HepG2 (cell line): Measurements from ENCODE around the gene OSBPL10. TPM values are rescaled to one million over a fixed set of nuclear protein-coding genes. Genes with fewer than 3 reads are reported as not detected.

Source experiments
- ATAC-seq: fragments of 200-7000 bp; cut with Tn5 transposase; 3 replicates; pipeline ENCODE4 v1.9.1; 2020; ENCODE audit warnings: mild to moderate bottlenecking, moderate library complexity
- BruUV-seq: library from RNA; stranded (reverse); fragments of 400-500 nt; replicated peaks from 2 replicates; lab custom pipeline; 2021; lab: Mats Ljungman, UMichigan
- CTCF ChIA-PET: fragments of 300-600 bp; formaldehyde crosslinking; extraction: SDS; loops from one replicate; lab custom pipeline; 2021; ENCODE audit warnings: low total read pairs, inconsistent platforms, low intra/inter-chr PET ratio; lab: Yijun Ruan, JAX
- POLR2A ChIA-PET: fragments of 350-600 bp; sonication (Branson Sonifier 250); formaldehyde crosslinking; loops from one replicate; lab custom pipeline; 2020; ENCODE audit warnings: antibody characterized with exemption, inconsistent platforms; lab: Yijun Ruan, JAX
- DNase-seq: peaks from one replicate; pipeline ENCODE4 v3.0.0-alpha.2; 2015; ENCODE audit warnings: low spot score
- FAIRE-seq: peaks from 3 replicates; lab custom pipeline; 2011; peaks lifted over from hg19 to GRCh38; lab: Jason Lieb, UNC
- H2AFZ ChIP-seq: one replicate; pipeline ENCODE4 v1.6.1; 2011; ENCODE audit warnings: low read length, inconsistent platforms
- H3K27ac ChIP-seq: fragments of 300-600 bp; 3 replicates; pipeline ENCODE4 v1.8.0; 2011; ENCODE audit warnings: mixed run types, mild to moderate bottlenecking, mixed read lengths, low read length, inconsistent platforms; ENCODE audit not compliant: insufficient read depth; ENCODE audit errors: extremely low read length
- H3K27me3 ChIP-seq, 2 experiments: fragments of 200-600 bp in 1 of 2; 2 replicates in 1 of 2; 3 replicates in 1 of 2; pipeline versions ENCODE4 v1.6.0 to v1.8.0; 2011; ENCODE audit warnings: low read length in 2 of 2, mild to moderate bottlenecking in 2 of 2, moderate library complexity in 2 of 2, inconsistent platforms in 1 of 2; ENCODE audit not compliant: insufficient read depth in 2 of 2, control insufficient read depth in 1 of 2
- H3K36me3 ChIP-seq, 2 experiments: fragments of 200-600 bp in 1 of 2; replicated peaks in 1 of 2; 2 replicates in 1 of 2; 3 replicates in 1 of 2; pipeline versions ENCODE4 v1.5.1 to v1.8.0; 2011; ENCODE audit warnings: low read length in 2 of 2, inconsistent platforms in 1 of 2; ENCODE audit not compliant: insufficient read depth in 2 of 2, control insufficient read depth in 1 of 2
- H3K4me1 ChIP-seq: 2 replicates; pipeline ENCODE4 v1.5.1; 2012; ENCODE audit warnings: low read length, inconsistent platforms; ENCODE audit not compliant: insufficient read depth
- H3K4me2 ChIP-seq: 2 replicates; pipeline ENCODE4 v1.6.0; 2011; ENCODE audit warnings: low read depth, low read length, inconsistent platforms
- H3K4me3 ChIP-seq, 3 experiments: fragments of 200-600 bp in 1 of 3; sonication (generic), shearing (Covaris generic) in 1 of 3; replicated peaks in 1 of 3; 2 replicates each; pipeline ENCODE4 v1.5.1; 2011 to 2016; ENCODE audit warnings: low read length in 3 of 3, inconsistent platforms in 2 of 3, low read depth in 2 of 3, mild to moderate bottlenecking in 2 of 3, control low read depth in 1 of 3, mixed read lengths in 1 of 3; ENCODE audit not compliant: insufficient read depth in 1 of 3
- H3K79me2 ChIP-seq: one replicate; pipeline ENCODE4 v1.6.1; 2011; ENCODE audit warnings: low read length, inconsistent platforms; ENCODE audit not compliant: insufficient read depth
- H3K9ac ChIP-seq: 2 replicates; pipeline ENCODE4 v1.6.0; 2011; ENCODE audit warnings: mild to moderate bottlenecking, low read depth, low read length, inconsistent platforms; ENCODE audit not compliant: insufficient read depth
- H3K9me3 ChIP-seq: 2 replicates; pipeline ENCODE4 v1.5.1; 2012; ENCODE audit warnings: mild to moderate bottlenecking, low read length
- H4K20me1 ChIP-seq: 2 replicates; pipeline ENCODE4 v1.6.0; 2011; ENCODE audit warnings: inconsistent platforms, mild to moderate bottlenecking, low read length, moderate library complexity; ENCODE audit not compliant: insufficient read depth
- ATF7 ChIP-seq, 2 experiments: fragments of 450-650 bp in 1 of 2; sonication (generic) in 1 of 2; formaldehyde crosslinking in 1 of 2; IDR thresholded peaks; 2 replicates each; pipeline versions ENCODE4 v1.4.0 to v1.6.1; 2016 to 2020; ENCODE audit warnings: antibody characterized with exemption in 1 of 2, mild to moderate bottlenecking in 1 of 2, missing genetic modification reagents in 1 of 2
- CENPX ChIP-seq: sonication (generic); formaldehyde crosslinking; IDR thresholded peaks from 2 replicates; pipeline ENCODE4 v1.9.0; 2021; ENCODE audit warnings: mild to moderate bottlenecking, missing genetic modification reagents, moderate library complexity
- CTCF ChIP-seq: sonication (generic); formaldehyde crosslinking; IDR thresholded peaks from 2 replicates; pipeline ENCODE4 v1.5.0; 2020; ENCODE audit warnings: mild to moderate bottlenecking, missing genetic modification reagents, moderate library complexity
- EEA1 ChIP-seq: sonication (generic); formaldehyde crosslinking; IDR thresholded peaks from 2 replicates; pipeline ENCODE4 v1.5.1; 2020; ENCODE audit warnings: mild to moderate bottlenecking, missing genetic modification reagents, borderline replicate concordance
- NONO ChIP-seq, 2 experiments: fragments of 450-650 bp in 1 of 2; sonication (generic) in 1 of 2; formaldehyde crosslinking in 1 of 2; IDR thresholded peaks in 1 of 2; conservative IDR thresholded peaks in 1 of 2; 2 replicates each; pipeline versions ENCODE4 v1.6.1 to v1.8.0; 2017 to 2022; ENCODE audit warnings: mild to moderate bottlenecking in 1 of 2, missing genetic modification reagents in 1 of 2, moderate library complexity in 1 of 2
- REL ChIP-seq: sonication (generic); formaldehyde crosslinking; conservative IDR thresholded peaks from 2 replicates; pipeline ENCODE4 v1.8.0; 2022; ENCODE audit warnings: mild to moderate bottlenecking, missing genetic modification reagents, moderate library complexity
- STAG1 ChIP-seq: sonication (generic); formaldehyde crosslinking; IDR thresholded peaks from 2 replicates; pipeline ENCODE4 v1.4.0; 2020; ENCODE audit warnings: missing genetic modification reagents
- ZNF282 ChIP-seq: fragments of 450-650 bp; IDR thresholded peaks from 2 replicates; pipeline ENCODE4 v1.6.1; 2018; ENCODE audit not compliant: partially characterized antibody
- ZNF460 ChIP-seq: sonication (generic); formaldehyde crosslinking; IDR thresholded peaks from 2 replicates; pipeline ENCODE4 v1.5.1; 2020; ENCODE audit warnings: missing genetic modification reagents, mild to moderate bottlenecking, borderline replicate concordance
- ZNF629 ChIP-seq: sonication (generic); formaldehyde crosslinking; conservative IDR thresholded peaks from 2 replicates; pipeline ENCODE4 v1.5.0; 2020; ENCODE audit warnings: missing genetic modification reagents
- WGBS: methylation state at CpG from one replicate; pipeline ENCODE4 v1.1.6; 2017; ENCODE audit warnings: low lambda C conversion rate; 5-methylcytosine and 5-hydroxymethylcytosine counted together
- in situ Hi-C: cut with HindIII; loops from 2 replicates; pipeline ENCODE4 v1.10.0; 2017; ENCODE audit warnings: low pct_unique_long_range_greater_than_20kb; ENCODE audit not compliant: extremely low pct_ligation_motif_present
- intact Hi-C: fragments of 100-400 bp; cut with micrococcal nuclease; formaldehyde crosslinking; loops from one replicate; pipeline ENCODE4 v1.10.0; 2022; ENCODE audit not compliant: unreplicated experiment
- polyA plus RNA-seq, 8 experiments: library from polyadenylated mRNA; depleted of rRNA in 3 of 8; stranded (reverse) in 7 of 8; unstranded in 1 of 8; fragments of >200 nt; fragmentation: Illumina TruSeq in 4 of 8; extraction: Trizol in 4 of 8; gene quantifications; 2 replicates each; pipeline versions ENCODE4 v1.2.1 to v1.2.3, GENCODE V29; 2011 to 2016; ENCODE audit warnings: low read depth in 4 of 8, missing spikeins in 1 of 8, mixed read lengths in 1 of 8; ENCODE audit not compliant: insufficient read depth in 1 of 8
- total RNA-seq, 5 experiments: library from RNA; depleted of rRNA; stranded (reverse); fragments of >200 nt; fragmentation: Illumina TruSeq; extraction: Trizol; gene quantifications; 2 replicates each; pipeline ENCODE4 v1.2.3, GENCODE V29; 2016; ENCODE audit warnings: low read depth in 1 of 5

OSBPL10 gene
- total and polyA plus RNA-seq, 2 of the 13 experiments (the other 11 are each of a cell fraction or from before 2014, with no cell fraction given), result 10.3 to 28.6 TPM

- TF ChIP-seq ZNF460 (no peak), ATF7 (IDR thresholded peaks at IDR 0.05) (peak; percentile 50; the same call in 1 of the 2 replicates), ATF7 (CRISPR knock-in tag; IDR thresholded peaks at IDR 0.05) (no peak)
- POLR2A ChIA-PET, result no interaction called here
- DNase-seq (no peak), ATAC-seq (no peak), FAIRE-seq (no peak)
- in situ Hi-C loops (no loop called here), intact Hi-C loops (no loop called here)
- Histone ChIP-seq H3K4me3 (no peak overlapping the region), H3K9ac (no peak overlapping the region), H3K4me2 (no peak overlapping the region), H3K27ac (no peak overlapping the region), H3K9me3 (peaks cover 4% of the 10 kb centered on the region; the same call in 1 of the 2 replicates), H2AFZ (no peak overlapping the region), H3K4me1 (no peaks in the 10 kb centered on the region), H4K20me1 (no peaks in the 10 kb centered on the region), H3K27me3 (no peaks in the 10 kb centered on the region), H3K36me3 (peaks cover 3 to 8% of the 10 kb centered on the region in 2 experiments; a peak in 2 of 5 replicates), H3K79me2 (no peaks in the 10 kb centered on the region)
- CTCF ChIA-PET, result no interaction called here
- no TSS peak for BruUV-seq
- 98% methylated on average over 5 of the region's 5 CpGs for WGBS
Observed at GRCh38 chr3:31693346-31693745, 287.7 kb downstream of the OSBPL10 start.

GRCh38 chr3:31692751-31693150 lies 288.3 kb downstream of the OSBPL10 start:
- H3K4me2 ChIP-seq, result no peak overlapping the region
- DNase-seq (no peak), ATAC-seq (peak; percentile 65), FAIRE-seq (no peak)
- BruUV-seq, result no TSS peak
- no peaks in the 10 kb centered on the region for H4K20me1 ChIP-seq
- H3K9me3 ChIP-seq, result peaks cover 4% of the 10 kb centered on the region; the same call in 1 of the 2 replicates
- intact Hi-C loops (no loop called here), in situ Hi-C loops (no loop called here)
- no peaks in the 10 kb centered on the region for H3K27me3 ChIP-seq
- no peaks in the 10 kb centered on the region for H3K79me2 ChIP-seq
- no peak overlapping the region for H2AFZ ChIP-seq
- POLR2A ChIA-PET, result no interaction called here
- TF ChIP-seq STAG1 (peak; percentile 33; the same call in 1 of the 2 replicates), EEA1 (CRISPR knock-in tag) (no peak), NONO (IDR thresholded peaks at IDR 0.05) (no peak), NONO (CRISPR knock-in tag; conservative IDR thresholded peaks at IDR 0.05) (no peak), CENPX (CRISPR knock-in tag) (no peak), CTCF (peak; percentile 44), REL (CRISPR knock-in tag) (no peak), ZNF282 (no peak), ZNF629 (CRISPR knock-in tag) (0 out of 2 replicates have a peak, but pooled peaks have one; percentile 26)
- 90% methylated on average over 5 of the region's 5 CpGs for WGBS
- CTCF ChIA-PET, result no interaction called here
- H3K4me3 ChIP-seq, result no peak overlapping the region
- no peak overlapping the region for H3K9ac ChIP-seq
- no peak overlapping the region for H3K27ac ChIP-seq
- no peaks in the 10 kb centered on the region for H3K4me1 ChIP-seq
- peaks cover 3 to 8% of the 10 kb centered on the region in 2 experiments; a peak in 2 of 5 replicates for H3K36me3 ChIP-seq
